IPS-11a (cell line): ENCODE data around the gene ZBED4.
"Not testable (repeated sequence)": the region's sequence is repeated elsewhere in the genome, so short reads cannot be mapped to it uniquely, and the experiment has no call there.

Experiments
- H3K4me3 ChIP-seq: one replicate; pipeline ENCODE4 v1.5.1; 2013; ENCODE audit warnings: low read depth, low read length, control low read depth

Gene ZBED4

GRCh38 chr22:49852898-49853894 is at the start of gene ZBED4:
Gene ZBED4, plus strand, starts transcription at chr22:49853844. Its CDS starts 29,819 bp downstream, at chr22:49883663.
- peak within 1 kb of the TSS; percentile 85 for H3K4me3 ChIP-seq

GRCh38 chr22:49807129-49807528 is 46.5 kb upstream of the ZBED4 start:
- H3K4me3 ChIP-seq: no peak overlapping the region

- H3K4me3 ChIP-seq: no peak overlapping the region
These were observed 45.6 kb upstream of the ZBED4 start for GRCh38 chr22:49807780-49808708.

- H3K4me3 ChIP-seq: no peak overlapping the region
These were observed 43.2 kb upstream of the ZBED4 start for GRCh38 chr22:49810363-49811019.

GRCh38 chr22:49811020-49811791 is 42.4 kb upstream of the ZBED4 start:
- no peak overlapping the region for H3K4me3 ChIP-seq

- no peak overlapping the region for H3K4me3 ChIP-seq
These were observed 40.8 kb upstream of the ZBED4 start for GRCh38 chr22:49812838-49813237.

GRCh38 chr22:49814164-49814686 is 39.4 kb upstream of the ZBED4 start:
- H3K4me3 ChIP-seq: no peak overlapping the region

- H3K4me3 ChIP-seq: no peak overlapping the region
These were observed 38.8 kb upstream of the ZBED4 start for GRCh38 chr22:49814856-49815255.

- no peak overlapping the region for H3K4me3 ChIP-seq
These were observed 38.0 kb upstream of the ZBED4 start for GRCh38 chr22:49815641-49816091.

- H3K4me3 ChIP-seq: no peak overlapping the region
These were observed 36.3 kb upstream of the ZBED4 start for GRCh38 chr22:49817359-49817758.

- no peak overlapping the region for H3K4me3 ChIP-seq
These were observed 32.7 kb upstream of the ZBED4 start for GRCh38 chr22:49820984-49821383.

GRCh38 chr22:49821741-49822140 is 31.9 kb upstream of the ZBED4 start:
- not testable (repeated sequence) for H3K4me3 ChIP-seq

GRCh38 chr22:49823289-49824045 is 30.2 kb upstream of the ZBED4 start:
- no peak overlapping the region for H3K4me3 ChIP-seq

GRCh38 chr22:49824185-49824925 is 29.3 kb upstream of the ZBED4 start:
- H3K4me3 ChIP-seq: no peak overlapping the region

GRCh38 chr22:49824936-49825335 is 28.7 kb upstream of the ZBED4 start:
- no peak overlapping the region for H3K4me3 ChIP-seq

GRCh38 chr22:49825436-49825835 is 28.2 kb upstream of the ZBED4 start:
- H3K4me3 ChIP-seq: no peak overlapping the region

GRCh38 chr22:49825944-49826602 is 27.6 kb upstream of the ZBED4 start:
- H3K4me3 ChIP-seq: peak overlapping the region; percentile 53
